HG03378 (cell line): ENCODE data around the gene THRB.

Source experiments
- ATAC-seq: cut with Tn5 transposase; IDR thresholded peaks from one replicate; pipeline ENCODE4 v1.9.1; 2021; ENCODE audit warnings: mild to moderate bottlenecking, moderate library complexity; ENCODE audit not compliant: unreplicated experiment

Gene THRB

DNA sequence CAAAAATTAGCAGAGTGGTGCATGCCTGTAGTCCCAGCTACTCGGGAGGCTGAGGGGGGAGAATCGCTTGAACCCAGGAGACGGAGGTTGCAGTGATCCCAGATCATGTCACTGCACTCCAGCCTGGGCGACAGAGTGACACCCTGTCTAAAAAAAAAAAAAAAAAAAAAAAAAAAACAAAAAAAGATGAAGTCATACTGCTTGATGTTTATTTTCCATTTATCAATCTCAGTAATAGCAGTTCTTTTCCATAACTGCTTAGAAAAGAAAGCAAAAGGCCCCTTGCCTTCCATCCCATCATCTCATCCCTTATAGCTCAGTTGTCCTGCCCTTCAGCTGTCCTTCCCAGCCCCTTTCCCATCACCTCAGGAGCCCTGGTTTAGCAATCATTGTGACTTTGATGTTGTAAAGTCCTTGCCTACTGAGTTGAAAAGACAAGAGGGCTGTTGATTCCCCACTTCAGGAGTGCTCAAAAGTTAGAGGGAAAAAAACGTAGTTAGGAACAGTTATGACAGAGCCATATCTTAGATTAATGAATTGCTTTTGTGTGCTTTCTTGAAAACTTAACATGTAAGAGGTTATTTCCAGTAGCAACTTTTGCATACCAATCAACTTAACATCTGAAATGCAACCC is 18.0 kb upstream of the THRB start:
- ATAC-seq = no peak

GRCh38 chr3:24510030-24510648 is 15.5 kb upstream of the THRB start:
- no peak for ATAC-seq

DNA sequence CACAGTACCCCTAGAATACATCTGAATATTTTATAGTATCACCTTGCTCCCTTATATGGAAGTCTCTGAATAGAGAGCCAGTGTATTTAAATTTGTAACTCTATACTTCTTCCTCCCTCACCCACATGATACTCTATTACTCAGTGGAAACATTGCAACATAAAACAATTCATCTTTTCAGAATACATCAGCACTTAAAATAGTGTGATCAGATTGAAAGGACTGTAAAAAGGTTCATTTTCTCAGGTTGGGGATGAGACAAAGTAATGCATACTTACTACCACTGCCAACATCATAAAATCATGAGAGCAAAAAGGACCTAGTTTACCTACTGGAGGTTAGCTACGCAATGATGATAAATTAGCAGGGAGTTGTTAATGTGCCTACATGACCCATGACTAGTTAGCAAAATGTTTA is 13.8 kb upstream of the THRB start:
- ATAC-seq = no peak

DNA sequence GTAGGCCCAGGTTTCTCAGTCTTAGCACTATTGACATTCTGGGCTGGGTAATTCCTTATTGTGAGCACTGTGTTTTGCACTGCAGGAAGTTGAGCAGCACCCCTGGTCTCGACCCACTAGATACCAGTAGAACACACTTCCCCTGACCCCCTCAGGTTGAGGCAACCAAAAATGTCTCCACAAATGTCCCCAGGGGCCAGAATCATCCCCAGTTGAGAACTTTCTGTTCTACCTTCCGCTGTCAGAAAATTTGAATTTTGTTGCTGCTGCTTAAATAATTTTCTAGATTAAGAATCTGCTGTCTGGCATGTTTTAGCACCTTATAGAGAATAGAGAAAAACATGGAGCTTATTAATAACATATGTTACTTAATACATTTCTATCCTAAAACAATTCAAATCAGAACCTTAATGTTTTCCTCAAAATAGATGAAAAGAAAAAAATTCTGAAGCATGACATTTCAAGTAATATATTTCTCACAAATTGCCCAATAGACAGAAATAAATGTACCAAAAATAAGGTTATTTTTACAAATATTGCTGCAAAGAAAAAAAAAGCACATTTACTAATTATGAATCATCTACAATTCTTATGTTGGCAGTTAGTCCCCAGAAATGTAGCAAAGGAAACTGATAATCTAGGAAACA is 13.2 kb upstream of the THRB start:
- no peak for ATAC-seq

- ATAC-seq = no peak
Observed at GRCh38 chr3:24506966-24507775, 12.5 kb upstream of the THRB start.

- ATAC-seq = no peak
Observed at GRCh38 chr3:24505691-24506550, 11.3 kb upstream of the THRB start.

DNA sequence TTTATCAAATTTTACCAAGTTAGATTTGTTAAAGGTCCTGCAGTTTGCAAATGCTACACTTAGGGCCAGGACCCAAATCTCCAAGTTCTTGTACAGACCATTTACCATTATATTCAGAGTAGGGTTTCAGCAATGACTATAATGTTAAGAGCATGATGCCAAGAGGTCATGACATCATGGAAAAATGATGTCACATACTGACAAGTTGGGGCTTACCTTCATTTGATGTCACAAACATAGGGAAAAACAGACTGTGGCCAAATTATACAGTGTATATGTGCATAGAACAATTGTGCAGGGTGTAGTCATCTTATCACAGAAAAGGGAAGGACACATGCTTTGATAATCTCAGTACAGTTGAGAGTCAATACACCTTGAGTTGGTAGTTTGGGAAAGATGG is 10.1 kb upstream of the THRB start:
- no peak for ATAC-seq

DNA sequence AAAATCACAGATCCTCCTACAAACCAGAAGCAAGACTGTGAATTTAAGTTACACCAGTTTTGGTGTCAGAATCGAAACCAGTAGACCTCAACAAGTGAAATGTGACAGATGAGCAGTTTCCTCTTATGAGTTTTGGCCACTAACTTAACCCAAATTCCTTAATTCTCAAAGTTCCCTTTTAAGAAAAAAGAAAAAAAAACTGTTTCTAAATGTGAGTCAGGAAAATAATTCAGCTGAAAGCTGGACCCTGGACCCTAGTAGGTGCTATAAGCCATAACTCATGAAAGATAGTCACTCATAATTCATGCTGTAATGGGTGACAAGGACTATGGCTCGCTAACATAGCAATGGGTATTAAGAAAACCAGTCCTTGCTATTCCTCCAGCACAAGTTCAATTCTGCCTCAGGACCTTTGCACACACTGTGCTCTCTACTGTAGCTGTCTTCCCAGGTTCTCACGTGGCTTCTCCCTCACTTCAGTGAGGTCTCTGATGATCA is 9.0 kb upstream of the THRB start:
- peak; percentile 89 for ATAC-seq

GRCh38 chr3:24502690-24503089 is 8.0 kb upstream of the THRB start:
- no peak for ATAC-seq

- ATAC-seq = no peak
Observed at GRCh38 chr3:24500806-24501205, 6.2 kb upstream of the THRB start.

DNA sequence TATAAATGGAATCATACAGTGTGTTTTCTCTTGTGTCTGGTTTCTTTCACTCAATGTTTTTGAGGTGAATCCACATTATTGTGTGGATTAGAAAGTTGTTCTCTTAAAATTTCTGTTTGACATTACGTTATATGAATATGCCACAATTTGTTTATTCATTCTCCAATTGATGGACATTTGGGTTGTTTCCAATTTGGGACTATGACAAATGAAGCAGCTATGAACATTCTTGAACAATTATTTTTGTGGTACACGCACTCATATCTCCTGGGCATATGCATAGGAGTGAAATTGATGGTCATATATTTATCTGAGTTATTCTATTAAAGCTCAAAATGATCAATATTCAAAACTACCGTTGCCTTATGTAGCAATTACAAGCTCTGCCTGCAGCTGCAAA is 5.3 kb upstream of the THRB start:
- no peak for ATAC-seq

DNA sequence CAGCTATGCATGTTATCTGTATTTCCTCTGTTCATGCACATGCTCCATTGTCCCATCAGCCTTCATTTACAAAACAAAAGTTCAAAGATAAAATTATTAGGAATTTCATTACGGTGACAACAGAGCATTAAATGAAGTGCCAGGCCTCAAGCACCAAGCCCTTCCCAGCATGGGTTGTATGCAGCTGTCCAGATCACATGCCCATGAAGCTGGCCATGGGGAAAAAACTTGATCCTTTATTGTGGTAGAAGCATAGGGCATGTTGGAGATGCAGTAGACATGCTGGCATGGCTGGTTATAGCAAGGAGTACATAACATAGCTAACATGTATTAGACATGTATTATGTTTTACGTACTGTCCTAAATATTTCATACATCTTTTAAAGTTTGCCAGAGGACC is 4.1 kb upstream of the THRB start:
- no peak for ATAC-seq

DNA sequence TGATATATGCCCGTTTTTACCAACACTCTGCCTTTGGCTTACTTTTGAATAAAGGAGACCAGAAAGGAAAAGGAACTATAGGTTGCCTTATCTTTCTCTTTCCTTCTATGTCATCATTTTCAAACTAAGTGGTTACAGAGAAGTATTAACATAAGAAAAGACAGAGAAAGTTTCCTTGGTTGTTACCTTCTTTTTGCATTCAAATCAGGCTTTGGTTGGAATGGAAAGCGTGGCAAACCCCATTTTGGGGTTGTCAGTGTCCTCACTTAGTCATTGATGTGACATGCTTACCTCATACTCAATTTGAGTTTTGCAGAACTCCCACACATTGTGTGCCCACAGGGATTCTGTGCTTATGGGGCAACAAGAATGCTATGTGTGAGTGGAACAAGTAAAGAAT is 3.7 kb upstream of the THRB start:
- ATAC-seq = no peak

DNA sequence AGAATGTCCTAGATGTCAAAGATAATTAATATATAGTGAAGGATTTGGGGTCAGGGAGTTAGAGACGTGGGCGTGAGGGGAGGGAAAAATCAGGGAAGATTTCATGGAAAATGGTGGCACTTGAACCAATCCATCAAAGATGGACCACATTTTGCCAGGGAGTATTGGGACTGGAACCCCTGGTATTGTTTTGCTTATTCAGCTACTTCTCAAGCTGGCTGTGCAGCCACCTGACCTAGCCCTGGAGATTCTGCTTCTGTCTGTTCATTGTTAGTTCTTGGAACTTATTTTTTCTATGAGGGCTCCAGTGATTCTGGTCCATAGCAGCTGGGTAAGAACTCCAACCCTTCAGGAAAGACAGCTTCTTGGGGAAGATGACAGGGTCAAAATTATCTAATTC is 3.3 kb upstream of the THRB start:
- ATAC-seq = no peak

GRCh38 chr3:24496529-24497482 is 2.2 kb upstream of the THRB start:
- no peak for ATAC-seq

- ATAC-seq = no peak
Observed at GRCh38 chr3:24495326-24495994, 810 bp upstream of the THRB start.

- ATAC-seq = no peak
Observed at GRCh38 chr3:24493746-24494617, 668 bp downstream of the THRB start.

DNA sequence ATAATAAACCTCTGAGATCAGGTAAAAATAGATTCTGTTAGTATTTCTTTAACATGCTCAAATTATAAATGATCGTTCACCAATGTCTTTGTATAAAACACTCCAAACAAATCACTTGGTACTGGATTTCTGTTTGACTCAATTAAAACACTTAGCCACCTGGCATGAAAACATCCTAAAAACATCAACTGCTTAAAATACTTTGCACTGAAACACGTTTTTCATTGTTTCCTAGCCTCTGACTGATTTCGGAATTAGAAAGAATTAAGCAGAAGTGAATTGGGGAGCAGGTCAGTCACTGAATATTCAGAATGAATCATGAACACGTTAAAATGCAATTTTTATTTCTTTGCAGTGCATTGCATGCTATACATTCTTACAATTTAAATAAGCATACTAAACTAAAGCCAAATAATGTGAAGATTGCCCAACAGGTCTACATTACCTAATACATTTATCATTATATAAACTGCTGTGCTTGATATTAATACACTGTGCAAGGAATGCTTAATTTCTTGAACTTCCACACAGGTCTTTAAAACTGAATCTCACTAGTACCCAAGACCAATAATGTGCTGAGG is 1.6 kb downstream of the THRB start:
- ATAC-seq = no peak
